GM06990 (cell line): ENCODE measurements around the gene ANKRD27.
"Not testable (repeated sequence)": the region's sequence is repeated elsewhere in the genome, so short reads cannot be mapped to it uniquely, and the experiment has no call there.

Experiments
- DNase-seq: peaks from one replicate; pipeline ENCODE4 v3.0.0-alpha.2; 2011; ENCODE audit not compliant: insufficient read length; ENCODE audit errors: extremely low read depth
- H3K27me3 ChIP-seq: replicated peaks from 2 replicates; pipeline ENCODE4 v1.6.0; 2011; ENCODE audit warnings: low read length; ENCODE audit not compliant: control insufficient read depth, insufficient read depth
- H3K36me3 ChIP-seq: 2 replicates; pipeline ENCODE4 v1.5.1; 2011; ENCODE audit warnings: low read length; ENCODE audit not compliant: control insufficient read depth, insufficient read depth
- H3K4me3 ChIP-seq: replicated peaks from 2 replicates; pipeline ENCODE4 v1.5.1; 2011; ENCODE audit warnings: low read depth, mild to moderate bottlenecking, control low read depth, low read length
- CTCF ChIP-seq: IDR thresholded peaks from 2 replicates; pipeline ENCODE4 v1.5.1; 2011; ENCODE audit warnings: low read length, control low read depth, mild to moderate bottlenecking, inconsistent platforms; ENCODE audit not compliant: insufficient read depth, poor library complexity, severe bottlenecking

ANKRD27 gene

GRCh38 chr19:32652894-32653598 is 21.9 kb downstream of the ANKRD27 start:
- Histone ChIP-seq H3K4me3 (no peak overlapping the region), H3K36me3 (peaks cover 5% of the 10 kb centered on the region), H3K27me3 (no peaks in the 10 kb centered on the region)
- DNase-seq, result no peak
- no peak for TF ChIP-seq CTCF

- H3K4me3 ChIP-seq, H3K36me3 ChIP-seq, H3K27me3 ChIP-seq, DNase-seq: not testable (repeated sequence)
Observed at GRCh38 chr19:32652331-32652730, 22.6 kb downstream of the ANKRD27 start.

- Histone ChIP-seq H3K36me3 (peaks cover 3% of the 10 kb centered on the region; the same call in 1 of the 2 replicates), H3K27me3 (no peaks in the 10 kb centered on the region), H3K4me3 (no peak overlapping the region)
- no peak for DNase-seq
- TF ChIP-seq CTCF, result no peak
Observed at GRCh38 chr19:32651729-32652140, 23.2 kb downstream of the ANKRD27 start.

- no peak for DNase-seq
- no peak for TF ChIP-seq CTCF
- Histone ChIP-seq H3K36me3 (peaks cover 3% of the 10 kb centered on the region), H3K4me3 (no peak overlapping the region), H3K27me3 (no peaks in the 10 kb centered on the region)
Observed at GRCh38 chr19:32650671-32651070, 24.3 kb downstream of the ANKRD27 start.

GRCh38 chr19:32649751-32650150 is 25.2 kb downstream of the ANKRD27 start:
- no peak for DNase-seq
- Histone ChIP-seq H3K27me3 (no peaks in the 10 kb centered on the region), H3K4me3 (no peak overlapping the region), H3K36me3 (peaks cover 3% of the 10 kb centered on the region)
- no peak for TF ChIP-seq CTCF

- DNase-seq, result no peak
- H3K27me3 ChIP-seq, result no peaks in the 10 kb centered on the region
Observed at GRCh38 chr19:32647361-32647760, 27.6 kb downstream of the ANKRD27 start.

More at GRCh38 chr19:32647361-32647760, 27.6 kb downstream of the ANKRD27 start:
- TF ChIP-seq CTCF, result no peak
- H3K4me3 ChIP-seq, result no peak overlapping the region
- H3K36me3 ChIP-seq, result peaks cover 13% of the 10 kb centered on the region
